Measurements from ENCODE around the gene TMEM170B. TPM values are rescaled to one million over a fixed set of nuclear protein-coding genes. Genes with fewer than 3 reads are reported as not detected.

The TMEM170B gene
- total and polyA plus RNA-seq, 2 experiments from 2014 or later = 0.14 to 0.54 TPM

DNA sequence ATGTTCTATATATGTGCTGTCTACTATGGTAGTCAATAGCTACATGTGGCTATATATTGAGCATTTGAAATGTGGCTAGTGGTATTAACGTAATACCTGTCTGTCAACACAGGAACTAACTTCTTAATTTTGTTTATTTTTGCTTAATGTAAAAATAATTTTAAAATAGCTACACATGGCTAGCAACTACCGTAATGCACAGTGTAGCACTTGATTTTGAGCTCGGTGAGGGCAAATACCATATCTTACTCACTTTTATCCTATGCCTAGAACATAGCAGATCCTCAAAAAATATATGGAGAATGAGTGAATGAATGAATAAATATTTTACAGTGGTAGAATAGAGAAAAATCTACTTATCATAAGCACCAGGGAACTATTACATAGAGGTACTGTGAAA, 28.1 kb upstream of the TMEM170B start:
- in situ Hi-C loops (cut with MboI) = no loop called here
- no peak for DNase-seq
- H3K9me2 ChIP-seq (ENCODE audit: insufficient read depth) = no peaks in the 10 kb centered on the region
- WGBS, 2 experiments (ENCODE audit: low coverage in 1 of 2, low lambda C conversion rate in 2 of 2, missing lambda C conversion rate in 2 of 2) = 81 to 85% methylated on average over 3 of the region's 3 CpGs
- H3K79me2 ChIP-seq (ENCODE audit: insufficient read depth) = no peaks in the 10 kb centered on the region
- no peak overlapping the region for H3K4me3 ChIP-seq
- no peaks in the 10 kb centered on the region for H3K36me3 ChIP-seq (ENCODE audit: low read depth)
- TF ChIP-seq EZH2 (IDR thresholded peaks at IDR 0.05; ENCODE audit: insufficient read depth, poor library complexity, severe bottlenecking) (no peak), EZH2phosphoT487 (IDR thresholded peaks at IDR 0.05; ENCODE audit: insufficient read depth, low read depth) (no peak)
- H3K4me1 ChIP-seq (ENCODE audit: insufficient read depth) = no peaks in the 10 kb centered on the region
- no peak overlapping the region for H3K9ac ChIP-seq
- H3K4me2 ChIP-seq (ENCODE audit: unreplicated experiment) = no peak overlapping the region
- H3K27me3 ChIP-seq (replicated peaks; ENCODE audit: insufficient read depth) = no peaks in the 10 kb centered on the region
- H4K20me1 ChIP-seq (ENCODE audit: insufficient read depth) = no peaks in the 10 kb centered on the region
- H3F3A ChIP-seq (ENCODE audit: insufficient read depth) = no peaks in the 10 kb centered on the region
- H3K9me3 ChIP-seq (ENCODE audit: low read depth) = no peaks in the 10 kb centered on the region
- H3K27ac ChIP-seq = no peak overlapping the region
- no peak overlapping the region for H2AFZ ChIP-seq

DNA sequence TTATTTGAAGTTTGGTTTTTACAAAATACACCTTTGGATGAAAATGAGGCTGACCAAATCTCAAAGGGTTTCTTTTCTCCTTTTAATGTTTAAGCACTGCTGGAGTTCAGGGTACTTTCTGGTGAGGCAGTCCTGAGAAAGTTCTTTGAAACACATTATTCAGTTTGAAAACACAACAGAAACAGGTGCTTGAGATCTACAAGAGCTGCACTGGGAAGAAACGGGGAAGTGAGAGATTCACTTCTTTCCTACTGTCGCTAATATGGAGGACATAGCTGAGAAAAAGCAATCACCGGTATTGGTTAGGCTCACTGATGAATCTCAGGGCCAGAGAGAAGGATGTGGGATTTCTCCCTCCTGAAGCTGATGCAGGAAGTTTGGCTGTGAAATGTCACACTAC, 22.9 kb upstream of the TMEM170B start:
- Histone ChIP-seq H3K9me2 (ENCODE audit: insufficient read depth) (no peaks in the 10 kb centered on the region), H3K9me3 (ENCODE audit: low read depth) (no peaks in the 10 kb centered on the region), H3F3A (ENCODE audit: insufficient read depth) (no peaks in the 10 kb centered on the region), H3K36me3 (ENCODE audit: low read depth) (no peaks in the 10 kb centered on the region), H3K27me3 (replicated peaks; ENCODE audit: insufficient read depth) (no peaks in the 10 kb centered on the region), H3K4me1 (ENCODE audit: insufficient read depth) (no peaks in the 10 kb centered on the region), H2AFZ (no peak overlapping the region), H3K4me2 (ENCODE audit: unreplicated experiment) (no peak overlapping the region), H3K79me2 (ENCODE audit: insufficient read depth) (no peaks in the 10 kb centered on the region), H3K9ac (no peak overlapping the region), H3K4me3 (no peak overlapping the region), H3K27ac (no peak overlapping the region), H4K20me1 (ENCODE audit: insufficient read depth) (no peaks in the 10 kb centered on the region)
- in situ Hi-C loops (cut with MboI) = no loop called here
- no peak for DNase-seq
- 82 to 93% methylated on average over 3 of the region's 3 CpGs for WGBS, 2 experiments (ENCODE audit: low coverage in 1 of 2, low lambda C conversion rate in 2 of 2, missing lambda C conversion rate in 2 of 2)
- TF ChIP-seq EZH2phosphoT487 (IDR thresholded peaks at IDR 0.05; ENCODE audit: insufficient read depth, low read depth) (no peak), EZH2 (IDR thresholded peaks at IDR 0.05; ENCODE audit: insufficient read depth, poor library complexity, severe bottlenecking) (no peak)

DNA sequence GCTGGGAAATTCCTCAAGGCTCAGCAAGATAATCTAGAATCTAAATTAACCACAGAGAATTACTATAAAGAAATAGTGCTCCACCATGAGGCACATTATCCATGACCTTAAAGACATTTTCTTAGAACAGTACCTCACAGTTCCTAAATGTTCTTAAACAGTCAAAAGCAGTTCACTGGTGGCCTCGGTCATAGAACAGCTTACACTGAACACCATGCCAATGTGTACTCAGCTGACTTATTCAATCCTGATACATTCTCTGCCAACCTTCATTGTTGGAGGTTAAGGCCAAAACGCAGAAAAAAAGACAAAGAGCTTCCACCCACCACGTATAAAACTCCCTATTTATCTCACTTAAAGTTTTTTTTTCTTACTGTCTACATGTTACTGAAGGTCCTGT, 21.8 kb upstream of the TMEM170B start:
- no peak overlapping the region for H2AFZ ChIP-seq
- no peaks in the 10 kb centered on the region for H3K27me3 ChIP-seq (replicated peaks; ENCODE audit: insufficient read depth)
- H3K4me1 ChIP-seq (ENCODE audit: insufficient read depth) = no peaks in the 10 kb centered on the region
- no peak overlapping the region for H3K9ac ChIP-seq
- H3K27ac ChIP-seq = no peak overlapping the region
- no peaks in the 10 kb centered on the region for H4K20me1 ChIP-seq (ENCODE audit: insufficient read depth)
- no peak overlapping the region for H3K4me2 ChIP-seq (ENCODE audit: unreplicated experiment)
- no peaks in the 10 kb centered on the region for H3F3A ChIP-seq (ENCODE audit: insufficient read depth)
- no peak overlapping the region for H3K4me3 ChIP-seq
- H3K9me2 ChIP-seq (ENCODE audit: insufficient read depth) = no peaks in the 10 kb centered on the region
- H3K79me2 ChIP-seq (ENCODE audit: insufficient read depth) = no peaks in the 10 kb centered on the region
- no peak for DNase-seq
- in situ Hi-C loops (cut with MboI) = no loop called here
- H3K36me3 ChIP-seq (ENCODE audit: low read depth) = no peaks in the 10 kb centered on the region
- WGBS, 2 experiments (ENCODE audit: low coverage in 1 of 2, low lambda C conversion rate in 2 of 2, missing lambda C conversion rate in 2 of 2) = 26 to 39% methylated on average over 3 of the region's 3 CpGs
- TF ChIP-seq EZH2 (IDR thresholded peaks at IDR 0.05; ENCODE audit: insufficient read depth, poor library complexity, severe bottlenecking) (no peak), EZH2phosphoT487 (IDR thresholded peaks at IDR 0.05; ENCODE audit: insufficient read depth, low read depth) (no peak)
- H3K9me3 ChIP-seq (ENCODE audit: low read depth) = no peaks in the 10 kb centered on the region

DNA sequence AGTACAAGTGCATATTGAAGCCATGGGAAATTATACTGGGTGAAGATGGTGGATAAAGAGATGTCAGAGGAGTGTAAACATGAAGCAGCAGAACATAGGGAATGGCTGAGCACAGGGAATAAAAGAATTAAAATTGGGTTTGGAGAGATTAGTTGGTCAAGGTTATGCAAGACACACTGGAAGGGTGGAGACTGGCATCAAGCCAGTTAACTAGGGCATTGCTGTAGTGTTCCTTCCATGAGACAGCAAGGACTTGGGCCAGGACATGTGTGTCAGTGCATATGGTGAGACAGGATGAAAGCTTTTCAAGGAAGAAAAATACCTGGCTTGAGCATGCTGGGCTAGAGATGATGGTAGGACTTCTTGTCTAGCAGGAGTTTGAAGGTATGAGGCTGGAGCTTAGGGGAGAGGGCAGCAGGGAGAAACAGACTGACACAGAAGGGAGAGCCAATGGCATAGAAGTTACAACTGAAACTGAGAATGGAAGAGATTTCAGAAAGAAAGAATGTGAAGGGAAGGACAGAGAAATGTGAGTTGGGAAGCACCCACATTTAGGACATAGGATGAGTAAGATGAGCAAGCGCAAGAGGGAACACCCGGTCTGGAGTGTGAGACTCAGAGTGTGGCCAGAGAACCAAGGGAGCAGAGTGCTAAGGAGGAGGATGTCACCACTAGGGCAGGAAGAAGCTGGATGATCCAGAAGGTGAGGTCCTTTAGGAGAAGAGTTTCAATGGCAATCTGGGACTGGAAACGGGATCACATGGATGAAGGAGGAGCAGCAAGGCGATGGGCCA, 14.5 kb upstream of the TMEM170B start:
- H3K79me2 ChIP-seq (ENCODE audit: insufficient read depth) = no peaks in the 10 kb centered on the region
- H3K36me3 ChIP-seq (ENCODE audit: low read depth) = no peaks in the 10 kb centered on the region
- WGBS, 2 experiments (ENCODE audit: low coverage in 1 of 2, low lambda C conversion rate in 2 of 2, missing lambda C conversion rate in 2 of 2) = 93 to 96% methylated on average over 4 of the region's 4 CpGs
- H3K27ac ChIP-seq = no peak overlapping the region
- no peak overlapping the region for H3K9ac ChIP-seq
- peaks cover 13% of the 10 kb centered on the region for H3F3A ChIP-seq (ENCODE audit: insufficient read depth)
- in situ Hi-C loops (cut with MboI) = no loop called here
- H3K9me3 ChIP-seq (ENCODE audit: low read depth) = no peaks in the 10 kb centered on the region
- DNase-seq = peak; percentile 30
- H2AFZ ChIP-seq = no peak overlapping the region
- H4K20me1 ChIP-seq (ENCODE audit: insufficient read depth) = no peaks in the 10 kb centered on the region
- H3K9me2 ChIP-seq (ENCODE audit: insufficient read depth) = no peaks in the 10 kb centered on the region
- no peaks in the 10 kb centered on the region for H3K27me3 ChIP-seq (replicated peaks; ENCODE audit: insufficient read depth)
- H3K4me1 ChIP-seq (ENCODE audit: insufficient read depth) = peaks cover 9% of the 10 kb centered on the region
- TF ChIP-seq EZH2phosphoT487 (IDR thresholded peaks at IDR 0.05; ENCODE audit: insufficient read depth, low read depth) (no peak), EZH2 (IDR thresholded peaks at IDR 0.05; ENCODE audit: insufficient read depth, poor library complexity, severe bottlenecking) (no peak)
- H3K4me2 ChIP-seq (ENCODE audit: unreplicated experiment) = no peak overlapping the region
- H3K4me3 ChIP-seq = no peak overlapping the region
